HL-60 (cell line): ENCODE results near the gene SASH1.

Experiments
- DNase-seq, 2 experiments: peaks; one replicate each; pipeline ENCODE4 v3.0.0-alpha.2; 2010 to 2020; ENCODE audit warnings: low read depth in 1 of 2, low spot score in 1 of 2
- H3K27ac ChIP-seq: fragments of 250-450 bp; sonication (Bioruptor Pico); replicated peaks from 2 replicates; pipeline ENCODE4 v1.5.1; 2020; ENCODE audit warnings: mild to moderate bottlenecking, moderate library complexity
- H3K27me3 ChIP-seq: fragments of 250-450 bp; sonication (Bioruptor Pico); 2 replicates; pipeline ENCODE4 v1.5.1; 2021; ENCODE audit warnings: mild to moderate bottlenecking, moderate library complexity; ENCODE audit not compliant: insufficient read depth, poor library complexity, severe bottlenecking
- H3K4me3 ChIP-seq: replicated peaks from 2 replicates; pipeline ENCODE4 v1.5.1; 2011; ENCODE audit warnings: mild to moderate bottlenecking, control low read depth, low read length; ENCODE audit not compliant: insufficient read depth
- CTCF ChIP-seq: IDR thresholded peaks from one replicate; pipeline ENCODE4 v1.5.1; 2011; ENCODE audit warnings: low read length, control low read depth, inconsistent platforms; ENCODE audit not compliant: insufficient read depth
- GABPA ChIP-seq: IDR thresholded peaks from 2 replicates; pipeline ENCODE4 v1.6.1; 2012; ENCODE audit warnings: low read depth
- POLR2AphosphoS5 ChIP-seq: IDR thresholded peaks from 2 replicates; pipeline ENCODE4 v1.6.1; 2012; ENCODE audit warnings: low read depth
- REST ChIP-seq: IDR thresholded peaks from 2 replicates; pipeline ENCODE4 v1.6.1; 2012; ENCODE audit warnings: low read depth; ENCODE audit not compliant: insufficient replicate concordance
- SPI1 ChIP-seq: IDR thresholded peaks from 2 replicates; pipeline ENCODE4 v1.6.1; 2012; ENCODE audit warnings: low read depth, mild to moderate bottlenecking, borderline replicate concordance

Gene SASH1

DNA sequence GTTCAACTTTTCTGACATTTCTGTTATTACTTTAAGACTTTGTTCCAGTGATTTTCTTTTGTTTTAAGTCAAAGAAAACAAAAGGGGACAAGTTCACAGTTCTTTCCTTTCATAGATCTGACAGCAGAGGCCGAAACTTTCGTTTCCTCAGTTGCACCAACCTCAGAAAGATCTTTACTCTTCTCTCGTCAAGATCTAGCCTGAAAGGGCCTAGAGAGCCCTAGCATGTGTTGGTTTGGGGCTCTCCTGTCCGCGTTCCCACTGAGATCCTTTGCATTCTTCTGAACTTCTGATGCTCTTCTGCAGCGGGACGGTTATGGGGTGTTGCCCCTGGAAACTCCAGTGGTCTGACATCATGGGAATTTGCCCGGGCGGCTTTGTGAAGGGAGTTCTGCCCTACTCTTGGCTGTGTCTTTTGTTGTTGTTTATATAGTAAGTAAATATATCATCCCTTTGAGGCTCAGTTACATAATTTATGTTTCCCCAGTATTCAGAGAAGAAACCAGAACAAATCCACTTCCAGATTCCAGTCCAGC is 129.1 kb downstream of the SASH1 start:
- H3K27me3 ChIP-seq = no peaks in the 10 kb centered on the region
- H3K4me3 ChIP-seq = no peak overlapping the region
- DNase-seq = no peak
- no peak for TF ChIP-seq CTCF
- no peak for TF ChIP-seq SPI1
- no peak for TF ChIP-seq POLR2AphosphoS5
- no peak for TF ChIP-seq REST
- TF ChIP-seq GABPA = no peak
- H3K27ac ChIP-seq = no peak overlapping the region

DNA sequence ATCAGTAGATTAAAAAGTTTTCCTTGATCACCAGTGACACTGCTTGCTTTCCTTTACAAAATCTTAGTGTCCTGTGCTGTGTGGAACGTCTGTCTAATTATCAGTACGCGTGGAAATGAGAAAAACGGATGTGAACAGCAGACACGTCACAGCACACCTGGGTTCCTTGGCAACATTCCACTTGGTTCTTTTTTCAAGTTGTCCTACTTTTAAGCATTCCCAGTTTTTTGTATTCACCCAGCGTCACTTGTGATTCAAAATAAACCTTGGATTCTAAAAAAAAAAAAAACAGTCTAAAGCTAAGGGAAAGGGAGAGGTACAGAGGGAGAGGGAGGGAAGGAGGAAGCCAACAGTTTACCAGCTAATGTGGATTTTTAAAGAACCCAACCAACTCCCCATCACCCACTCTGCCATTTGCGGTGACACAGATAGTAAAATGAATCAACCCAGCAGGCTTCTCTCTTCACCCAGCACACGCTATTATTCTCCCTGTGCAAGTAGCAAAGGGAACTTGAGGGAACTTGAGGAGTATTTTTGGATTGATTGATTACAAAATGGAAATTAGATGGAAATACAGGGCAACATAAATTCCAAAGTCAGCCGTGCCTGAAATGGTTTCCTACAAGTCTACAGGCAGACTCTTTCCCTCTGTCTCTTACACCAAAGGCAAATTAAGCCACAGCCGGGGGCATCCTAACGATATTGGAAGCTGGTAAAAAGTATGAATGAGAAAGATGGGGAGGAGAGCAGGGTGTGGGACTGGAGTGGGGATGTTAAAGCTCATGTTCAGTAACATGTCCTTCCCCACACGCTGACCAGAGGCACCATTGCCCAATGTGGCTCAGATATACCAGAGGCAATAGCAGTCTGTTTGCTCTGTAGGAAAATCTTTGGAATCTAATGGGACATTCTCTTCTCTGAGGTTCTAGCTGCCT is 129.8 kb downstream of the SASH1 start:
- TF ChIP-seq GABPA = no peak
- TF ChIP-seq CTCF = no peak
- TF ChIP-seq SPI1 = no peak
- TF ChIP-seq POLR2AphosphoS5 = no peak
- no peak for TF ChIP-seq REST
- no peaks in the 10 kb centered on the region for H3K27me3 ChIP-seq
- no peak overlapping the region for H3K4me3 ChIP-seq
- DNase-seq = no peak
- no peak overlapping the region for H3K27ac ChIP-seq

DNA sequence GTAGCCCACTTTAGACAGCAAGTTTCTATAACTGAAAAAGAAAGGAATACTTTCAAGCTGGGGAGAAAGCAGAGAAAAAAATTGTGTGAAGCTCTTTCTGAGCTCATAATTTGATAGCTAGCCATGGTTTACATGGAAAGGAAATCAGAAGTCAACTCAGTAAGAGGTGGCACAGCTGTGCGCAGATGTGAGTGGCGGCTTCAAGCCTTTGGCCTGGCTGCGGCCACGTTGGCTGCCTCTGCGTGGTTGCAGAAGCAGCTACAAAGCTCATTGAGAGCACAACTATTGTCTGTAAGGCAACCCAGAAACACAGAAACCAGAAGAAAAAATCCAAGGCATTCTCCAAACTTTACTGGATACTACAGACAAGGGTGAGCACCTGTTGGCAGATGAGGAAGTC is 136.9 kb downstream of the SASH1 start:
- Histone ChIP-seq H3K27me3 (no peaks in the 10 kb centered on the region), H3K4me3 (no peak overlapping the region), H3K27ac (no peak overlapping the region)
- TF ChIP-seq REST (no peak), GABPA (no peak), POLR2AphosphoS5 (no peak), SPI1 (no peak), CTCF (no peak)
- DNase-seq = no peak
